HepG2 (cell line): ENCODE measurements around the gene OPN3. TPM values are rescaled to one million over a fixed set of nuclear protein-coding genes. Genes with fewer than 3 reads are reported as not detected.

Experiments
- AKNA ChIP-seq: sonication (generic); formaldehyde crosslinking; IDR thresholded peaks from 2 replicates; pipeline ENCODE4 v1.4.0; 2020; ENCODE audit warnings: missing genetic modification reagents, borderline replicate concordance
- BHLHE40 ChIP-seq: IDR thresholded peaks from 2 replicates; pipeline ENCODE4 v1.6.1; 2011; ENCODE audit warnings: low read length, improper control_type of control experiment
- CREM ChIP-seq, 2 experiments: sonication (generic) in 1 of 2; formaldehyde crosslinking in 1 of 2; IDR thresholded peaks; 2 replicates each; pipeline versions ENCODE4 v1.4.0 to v1.6.1; 2016 to 2020; ENCODE audit warnings: antibody characterized with exemption in 1 of 2, mild to moderate bottlenecking in 1 of 2, missing genetic modification reagents in 1 of 2
- EEA1 ChIP-seq: sonication (generic); formaldehyde crosslinking; IDR thresholded peaks from 2 replicates; pipeline ENCODE4 v1.5.1; 2020; ENCODE audit warnings: mild to moderate bottlenecking, missing genetic modification reagents, borderline replicate concordance
- GLI4 ChIP-seq: sonication (generic); formaldehyde crosslinking; IDR thresholded peaks from 2 replicates; pipeline ENCODE4 v1.5.1; 2020; ENCODE audit warnings: missing genetic modification reagents, mild to moderate bottlenecking, moderate library complexity, borderline replicate concordance
- KDM2A ChIP-seq: sonication (generic); formaldehyde crosslinking; IDR thresholded peaks from 2 replicates; pipeline ENCODE4 v1.4.0; 2020; ENCODE audit warnings: low read depth, missing genetic modification reagents, borderline replicate concordance
- MXD4 ChIP-seq: IDR thresholded peaks from 2 replicates; pipeline ENCODE4 v1.6.1; 2016; ENCODE audit warnings: mild to moderate bottlenecking, missing biosample characterization, missing genetic modification reagents
- NR0B2 ChIP-seq: sonication (generic); formaldehyde crosslinking; IDR thresholded peaks from 2 replicates; pipeline ENCODE4 v1.4.0; 2020; ENCODE audit warnings: mild to moderate bottlenecking, missing genetic modification reagents
- SMYD3 ChIP-seq: sonication (generic); formaldehyde crosslinking; IDR thresholded peaks from 2 replicates; pipeline ENCODE4 v1.8.1; 2023; ENCODE audit warnings: mild to moderate bottlenecking, missing genetic modification reagents
- TFE3 ChIP-seq: IDR thresholded peaks from 2 replicates; pipeline ENCODE4 v1.6.1; 2016
- ZFYVE20 ChIP-seq: sonication (generic); formaldehyde crosslinking; IDR thresholded peaks from 2 replicates; pipeline ENCODE4 v1.8.0; 2023; ENCODE audit warnings: low read depth, mild to moderate bottlenecking, moderate library complexity, missing genetic modification reagents, borderline replicate concordance
- polyA plus RNA-seq, 8 experiments: library from polyadenylated mRNA; depleted of rRNA in 3 of 8; stranded (reverse) in 7 of 8; unstranded in 1 of 8; fragments of >200 nt; fragmentation: Illumina TruSeq in 4 of 8; extraction: Trizol in 4 of 8; gene quantifications; 2 replicates each; pipeline versions ENCODE4 v1.2.1 to v1.2.3, GENCODE V29; 2011 to 2016; ENCODE audit warnings: low read depth in 4 of 8, missing spikeins in 1 of 8, mixed read lengths in 1 of 8; ENCODE audit not compliant: insufficient read depth in 1 of 8
- total RNA-seq, 5 experiments: library from RNA; depleted of rRNA; stranded (reverse); fragments of >200 nt; fragmentation: Illumina TruSeq; extraction: Trizol; gene quantifications; 2 replicates each; pipeline ENCODE4 v1.2.3, GENCODE V29; 2016; ENCODE audit warnings: low read depth in 1 of 5

Gene OPN3
- total and polyA plus RNA-seq, 2 of the 13 experiments (the other 11 are each of a cell fraction or from before 2014, with no cell fraction given): 17.4 to 23.0 TPM

GRCh38 chr1:241658081-241658793 is 18.1 kb upstream of the OPN3 start (continued):
- TF ChIP-seq TFE3: no peak
- TF ChIP-seq GLI4 (CRISPR knock-in tag): no peak
- TF ChIP-seq AKNA: no peak
- no peak for TF ChIP-seq NR0B2 (CRISPR knock-in tag)
- TF ChIP-seq KDM2A (CRISPR knock-in tag): no peak
- TF ChIP-seq CREM (IDR thresholded peaks at IDR 0.05): no peak
- TF ChIP-seq CREM (CRISPR knock-in tag; IDR thresholded peaks at IDR 0.05): no peak
- TF ChIP-seq ZFYVE20 (CRISPR knock-in tag): no peak
- no peak for TF ChIP-seq MXD4 (CRISPR knock-in tag)
- no peak for TF ChIP-seq SMYD3 (CRISPR knock-in tag)
- no peak for TF ChIP-seq EEA1
- no peak for TF ChIP-seq BHLHE40
